PC-3 (cell line): ENCODE data around the gene PLXNB3. TPM values are rescaled to one million over a fixed set of nuclear protein-coding genes. Genes with fewer than 3 reads are reported as not detected.

Source experiments
- ATAC-seq: fragments of 200-7000 bp; cut with Tn5 transposase; 2 replicates; pipeline ENCODE4 v1.9.1; 2020; ENCODE audit warnings: mild to moderate bottlenecking, moderate library complexity
- BruUV-seq: library from RNA; stranded (reverse); fragments of 400-500 nt; replicated peaks from 2 replicates; lab custom pipeline; 2021; lab: Mats Ljungman, UMichigan
- CTCF ChIA-PET: fragments of 300-600 bp; sonication (Branson Sonifier 250); formaldehyde crosslinking; loops from one replicate; lab custom pipeline; 2022; ENCODE audit warnings: antibody characterized with exemption; lab: Charles Lee
- POLR2A ChIA-PET: fragments of 300-600 bp; sonication (Branson Sonifier 250); formaldehyde crosslinking; loops from one replicate; lab custom pipeline; 2022; ENCODE audit warnings: antibody characterized with exemption; ENCODE audit not compliant: unreplicated experiment; lab: Charles Lee
- DNase-seq: peaks from one replicate; pipeline ENCODE4 v3.0.0-alpha.2; 2015
- H2AFZ ChIP-seq: fragments of 300-600 bp; sonication (generic); 2 replicates; pipeline ENCODE4 v1.6.0; 2016; ENCODE audit warnings: antibody characterized with exemption, low read length
- H3F3A ChIP-seq: fragments of 300-600 bp; sonication (generic); one replicate; pipeline ENCODE4 v1.6.0; 2017; ENCODE audit warnings: antibody characterized with exemption, low read length, control low read depth, mild to moderate bottlenecking; ENCODE audit not compliant: unreplicated experiment
- H3K27ac ChIP-seq: fragments of 300-600 bp; sonication (generic); 2 replicates; pipeline ENCODE4 v1.5.1; 2016; ENCODE audit warnings: mild to moderate bottlenecking, low read length
- H3K27me3 ChIP-seq: fragments of 300-600 bp; sonication (generic); 2 replicates; pipeline ENCODE4 v1.6.1; 2016; ENCODE audit warnings: low read length, mixed read lengths
- H3K36me3 ChIP-seq: fragments of 300-600 bp; sonication (generic); 2 replicates; pipeline ENCODE4 v1.6.1; 2016; ENCODE audit warnings: low read depth, mixed run types, low read length, mixed read lengths
- H3K4me1 ChIP-seq: fragments of 300-600 bp; sonication (generic); 2 replicates; pipeline ENCODE4 v1.5.1; 2016; ENCODE audit warnings: low read length; ENCODE audit not compliant: insufficient read depth
- H3K4me2 ChIP-seq: fragments of 300-600 bp; sonication (generic); 2 replicates; pipeline ENCODE4 v1.6.0; 2016; ENCODE audit warnings: low read length
- H3K4me3 ChIP-seq: fragments of 300-600 bp; sonication (generic); 2 replicates; pipeline ENCODE4 v1.5.1; 2016; ENCODE audit warnings: mild to moderate bottlenecking, low read length, mixed read lengths
- H3K79me2 ChIP-seq: fragments of 300-600 bp; sonication (generic); 2 replicates; pipeline ENCODE4 v1.6.1; 2017; ENCODE audit warnings: low read length, mixed read lengths
- H3K9ac ChIP-seq: fragments of 300-600 bp; sonication (generic); 2 replicates; pipeline ENCODE4 v1.6.0; 2016; ENCODE audit warnings: mild to moderate bottlenecking, low read length
- H3K9me2 ChIP-seq: fragments of 300-600 bp; sonication (generic); replicated peaks from 2 replicates; pipeline ENCODE4 v1.6.1; 2016; ENCODE audit warnings: mixed run types, low read length, mixed read lengths
- H3K9me3 ChIP-seq: fragments of 300-600 bp; sonication (generic); 2 replicates; pipeline ENCODE4 v1.6.1; 2016; ENCODE audit warnings: low read length, mixed read lengths
- H4K20me1 ChIP-seq: fragments of 300-600 bp; sonication (generic); 2 replicates; pipeline ENCODE4 v1.6.1; 2016; ENCODE audit warnings: low read length, mixed read lengths
- EZH2 ChIP-seq: fragments of 300-600 bp; sonication (generic); IDR thresholded peaks from one replicate; pipeline ENCODE4 v1.6.1; 2017; ENCODE audit warnings: antibody characterized with exemption, mild to moderate bottlenecking, low read length; ENCODE audit not compliant: unreplicated experiment
- EZH2phosphoT487 ChIP-seq: fragments of 300-600 bp; sonication (generic); IDR thresholded peaks from 2 replicates; pipeline ENCODE4 v1.6.1; 2018; ENCODE audit warnings: mild to moderate bottlenecking, antibody characterized with exemption, low read length, borderline replicate concordance
- intact Hi-C: fragments of 100-400 bp; cut with micrococcal nuclease; formaldehyde crosslinking; loops from 2 replicates; pipeline ENCODE4 v1.9.0; 2023
- total RNA-seq: library from RNA; depleted of rRNA; stranded (reverse); fragments of >200 nt; gene quantifications from 2 replicates; pipeline ENCODE4 v1.2.3, GENCODE V29; 2014
- TF ChIP-seq, protein P1 (sequence below): fragments of 300-600 bp; sonication (generic); conservative IDR thresholded peaks from 2 replicates; pipeline ENCODE4 v1.5.1; 2017; ENCODE audit warnings: antibody characterized with exemption, low read depth, mild to moderate bottlenecking, low read length

PLXNB3 gene
- total RNA-seq, 1 experiment from 2014 or later = 27.3 TPM

DNA sequence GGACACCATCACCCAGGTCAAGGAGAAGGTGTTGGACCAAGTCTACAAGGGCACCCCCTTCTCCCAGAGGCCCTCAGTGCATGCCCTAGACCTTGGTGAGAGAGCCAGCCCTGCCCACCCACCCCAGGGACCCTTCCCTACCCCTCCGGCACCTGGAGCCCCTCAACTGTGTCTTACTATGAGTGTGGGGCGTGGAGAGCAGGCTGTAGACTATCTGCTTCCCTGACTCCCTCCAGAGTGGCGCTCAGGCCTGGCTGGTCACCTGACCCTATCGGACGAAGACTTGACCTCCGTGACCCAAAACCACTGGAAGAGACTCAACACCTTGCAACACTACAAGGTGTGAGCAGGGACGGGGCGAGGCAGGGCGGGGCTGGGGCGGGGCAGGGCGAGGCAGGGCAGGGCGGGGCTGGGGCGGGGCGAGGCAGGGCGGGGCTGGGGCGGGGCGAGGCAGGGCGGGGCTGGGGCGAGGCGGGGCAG is 12.1 kb downstream of the PLXNB3 start:
- intact Hi-C loops = no loop called here
- H4K20me1 ChIP-seq = no peaks in the 10 kb centered on the region
- peak overlapping the region; percentile 16; the same call in 1 of the 2 replicates for H3K27ac ChIP-seq
- TF ChIP-seq EZH2 (no peak), EZH2phosphoT487 (no peak)
- TF ChIP-seq, protein P1, sequence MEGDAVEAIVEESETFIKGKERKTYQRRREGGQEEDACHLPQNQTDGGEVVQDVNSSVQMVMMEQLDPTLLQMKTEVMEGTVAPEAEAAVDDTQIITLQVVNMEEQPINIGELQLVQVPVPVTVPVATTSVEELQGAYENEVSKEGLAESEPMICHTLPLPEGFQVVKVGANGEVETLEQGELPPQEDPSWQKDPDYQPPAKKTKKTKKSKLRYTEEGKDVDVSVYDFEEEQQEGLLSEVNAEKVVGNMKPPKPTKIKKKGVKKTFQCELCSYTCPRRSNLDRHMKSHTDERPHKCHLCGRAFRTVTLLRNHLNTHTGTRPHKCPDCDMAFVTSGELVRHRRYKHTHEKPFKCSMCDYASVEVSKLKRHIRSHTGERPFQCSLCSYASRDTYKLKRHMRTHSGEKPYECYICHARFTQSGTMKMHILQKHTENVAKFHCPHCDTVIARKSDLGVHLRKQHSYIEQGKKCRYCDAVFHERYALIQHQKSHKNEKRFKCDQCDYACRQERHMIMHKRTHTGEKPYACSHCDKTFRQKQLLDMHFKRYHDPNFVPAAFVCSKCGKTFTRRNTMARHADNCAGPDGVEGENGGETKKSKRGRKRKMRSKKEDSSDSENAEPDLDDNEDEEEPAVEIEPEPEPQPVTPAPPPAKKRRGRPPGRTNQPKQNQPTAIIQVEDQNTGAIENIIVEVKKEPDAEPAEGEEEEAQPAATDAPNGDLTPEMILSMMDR = no peak
- no peaks in the 10 kb centered on the region for H3K27me3 ChIP-seq
- no peak overlapping the region for H3K4me2 ChIP-seq
- no TSS peak for BruUV-seq
- H3F3A ChIP-seq = no peaks in the 10 kb centered on the region
- no peaks in the 10 kb centered on the region for H3K9me3 ChIP-seq
- no peak overlapping the region for H3K9ac ChIP-seq
- ChIA-PET CTCF (no interaction called here), POLR2A (no interaction called here)
- H3K4me1 ChIP-seq = no peaks in the 10 kb centered on the region
- no peaks in the 10 kb centered on the region for H3K9me2 ChIP-seq
- peaks cover 2% of the 10 kb centered on the region; the same call in 1 of the 2 replicates for H3K36me3 ChIP-seq
- DNase-seq (no peak), ATAC-seq (no peak)
- no peak overlapping the region for H3K4me3 ChIP-seq
- no peak overlapping the region for H2AFZ ChIP-seq
- H3K79me2 ChIP-seq = no peaks in the 10 kb centered on the region

GRCh38 chrX:153776611-153777045 is 12.6 kb downstream of the PLXNB3 start:
- no peaks in the 10 kb centered on the region for H3K4me1 ChIP-seq
- H3K9ac ChIP-seq = no peak overlapping the region; the same call in 1 of the 2 replicates
- CTCF ChIA-PET = no interaction called here
- H3K9me2 ChIP-seq = no peaks in the 10 kb centered on the region
- H3K4me2 ChIP-seq = no peak overlapping the region
- no peaks in the 10 kb centered on the region for H3K9me3 ChIP-seq
- H3K27ac ChIP-seq = peak overlapping the region; percentile 67
- BruUV-seq = no TSS peak
- no peaks in the 10 kb centered on the region for H3K79me2 ChIP-seq
- H3F3A ChIP-seq = no peaks in the 10 kb centered on the region
- ATAC-seq (no peak; the same call in 1 of the 2 replicates), DNase-seq (no peak)
- POLR2A ChIA-PET = no interaction called here
- H3K27me3 ChIP-seq = no peaks in the 10 kb centered on the region
- H3K36me3 ChIP-seq = peaks cover 2% of the 10 kb centered on the region; the same call in 1 of the 2 replicates
- no peak for TF ChIP-seq EZH2
- TF ChIP-seq, protein P1 = no peak
- TF ChIP-seq EZH2phosphoT487 = no peak
- intact Hi-C loops = no loop called here
- H3K4me3 ChIP-seq = no peak overlapping the region
- H4K20me1 ChIP-seq = no peaks in the 10 kb centered on the region
- no peak overlapping the region for H2AFZ ChIP-seq
